ENCODE measurements around the gene RRP36.

GRCh38 chr6:43026365-43026764 is 4.9 kb downstream of the RRP36 start:
- TF ChIP-seq CTCF (IDR thresholded peaks at IDR 0.05), result no peak
- TF ChIP-seq POLR2A (IDR thresholded peaks at IDR 0.05), result no peak
